Mucosa of gallbladder (tissue), 1 donor: Measurements from ENCODE around the gene MYO1D. TPM values are rescaled to one million over a fixed set of nuclear protein-coding genes. Genes with fewer than 3 reads are reported as not detected.
"Not testable (repeated sequence)": the region's sequence is repeated elsewhere in the genome, so short reads cannot be mapped to it uniquely, and the experiment has no call there.

Source experiments
- DNase-seq: peaks from one replicate; pipeline ENCODE4 v3.0.0-alpha.2; 2020; ENCODE audit warnings: low spot score
- total RNA-seq: library from RNA; stranded (reverse); gene quantifications from one replicate; pipeline ENCODE4 v1.2.1, GENCODE V29; 2021
- donor health status: DM: no; HTN: no; CAD: no.

The MYO1D gene
- total RNA-seq, 1 donor from 2014 or later: 150 TPM

- no peak for DNase-seq
Measured at GRCh38 chr17:32529604-32530003, 347.3 kb downstream of the MYO1D start.

- no peak for DNase-seq
Measured at GRCh38 chr17:32528825-32529224, 348.1 kb downstream of the MYO1D start.

GRCh38 chr17:32527146-32527545 lies 349.8 kb downstream of the MYO1D start:
- DNase-seq: no peak

GRCh38 chr17:32525122-32525521 lies 351.8 kb downstream of the MYO1D start:
- no peak for DNase-seq

GRCh38 chr17:32524553-32524880 lies 352.4 kb downstream of the MYO1D start:
- DNase-seq: not testable (repeated sequence)

GRCh38 chr17:32523827-32524552 lies 352.9 kb downstream of the MYO1D start:
- no peak for DNase-seq

GRCh38 chr17:32523017-32523680 lies 353.8 kb downstream of the MYO1D start:
- DNase-seq: no peak

- no peak for DNase-seq
Measured at GRCh38 chr17:32520737-32521404, 356.1 kb downstream of the MYO1D start.

- DNase-seq: peak; percentile 62
Measured at GRCh38 chr17:32520104-32520701, 356.7 kb downstream of the MYO1D start.

- no peak for DNase-seq
Measured at GRCh38 chr17:32519228-32520103, 357.5 kb downstream of the MYO1D start.

- DNase-seq: no peak
Measured at GRCh38 chr17:32518646-32519227, 358.2 kb downstream of the MYO1D start.

- no peak for DNase-seq
Measured at GRCh38 chr17:32517982-32518381, 358.9 kb downstream of the MYO1D start.

- no peak for DNase-seq
Measured at GRCh38 chr17:32516940-32517701, 359.8 kb downstream of the MYO1D start.

GRCh38 chr17:32516450-32516849 lies 360.5 kb downstream of the MYO1D start:
- no peak for DNase-seq

GRCh38 chr17:32515677-32516383 lies 361.1 kb downstream of the MYO1D start:
- DNase-seq: no peak

GRCh38 chr17:32514606-32515005 lies 362.3 kb downstream of the MYO1D start:
- no peak for DNase-seq

GRCh38 chr17:32513579-32513978 lies 363.3 kb downstream of the MYO1D start:
- DNase-seq: no peak

- DNase-seq: no peak
Measured at GRCh38 chr17:32512328-32512727, 364.6 kb downstream of the MYO1D start.

- no peak for DNase-seq
Measured at GRCh38 chr17:32510466-32510865, 366.5 kb downstream of the MYO1D start.

- no peak for DNase-seq
Measured at GRCh38 chr17:32508926-32509325, 368.0 kb downstream of the MYO1D start.
